ENCODE data around the gene TMEM217.

TMEM217 gene

DNA sequence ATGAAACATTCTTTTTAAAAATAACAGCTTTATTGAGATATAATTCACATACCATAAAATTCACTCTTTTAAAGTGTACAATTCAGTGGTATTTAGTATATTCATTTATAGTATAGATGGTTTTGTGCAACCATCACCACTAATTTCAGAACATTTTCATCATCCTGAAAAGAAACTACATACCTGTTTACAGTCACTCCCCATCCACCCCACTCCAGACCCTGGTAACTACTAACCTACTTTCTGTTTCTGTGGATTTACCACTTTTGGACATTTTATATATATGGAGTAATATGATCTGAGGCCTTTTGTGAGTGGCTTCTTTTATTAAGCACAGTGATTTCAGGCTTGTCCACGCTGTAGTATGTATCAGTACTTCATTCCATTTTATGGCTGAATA lies 2.5 kb upstream of the TMEM217 start:
- TF ChIP-seq, protein P1, sequence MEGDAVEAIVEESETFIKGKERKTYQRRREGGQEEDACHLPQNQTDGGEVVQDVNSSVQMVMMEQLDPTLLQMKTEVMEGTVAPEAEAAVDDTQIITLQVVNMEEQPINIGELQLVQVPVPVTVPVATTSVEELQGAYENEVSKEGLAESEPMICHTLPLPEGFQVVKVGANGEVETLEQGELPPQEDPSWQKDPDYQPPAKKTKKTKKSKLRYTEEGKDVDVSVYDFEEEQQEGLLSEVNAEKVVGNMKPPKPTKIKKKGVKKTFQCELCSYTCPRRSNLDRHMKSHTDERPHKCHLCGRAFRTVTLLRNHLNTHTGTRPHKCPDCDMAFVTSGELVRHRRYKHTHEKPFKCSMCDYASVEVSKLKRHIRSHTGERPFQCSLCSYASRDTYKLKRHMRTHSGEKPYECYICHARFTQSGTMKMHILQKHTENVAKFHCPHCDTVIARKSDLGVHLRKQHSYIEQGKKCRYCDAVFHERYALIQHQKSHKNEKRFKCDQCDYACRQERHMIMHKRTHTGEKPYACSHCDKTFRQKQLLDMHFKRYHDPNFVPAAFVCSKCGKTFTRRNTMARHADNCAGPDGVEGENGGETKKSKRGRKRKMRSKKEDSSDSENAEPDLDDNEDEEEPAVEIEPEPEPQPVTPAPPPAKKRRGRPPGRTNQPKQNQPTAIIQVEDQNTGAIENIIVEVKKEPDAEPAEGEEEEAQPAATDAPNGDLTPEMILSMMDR (IDR thresholded peaks at IDR 0.05; ENCODE audit: low read depth, low read length, missing control alignments): no peak
- no peak for DNase-seq (ENCODE audit: low read depth)
- H3K4me3 ChIP-seq (ENCODE audit: low read depth, low read length): no peak overlapping the region
- in situ Hi-C loops (cut with HindIII; ENCODE audit: low sequenced_read_pairs): no loop called here

DNA sequence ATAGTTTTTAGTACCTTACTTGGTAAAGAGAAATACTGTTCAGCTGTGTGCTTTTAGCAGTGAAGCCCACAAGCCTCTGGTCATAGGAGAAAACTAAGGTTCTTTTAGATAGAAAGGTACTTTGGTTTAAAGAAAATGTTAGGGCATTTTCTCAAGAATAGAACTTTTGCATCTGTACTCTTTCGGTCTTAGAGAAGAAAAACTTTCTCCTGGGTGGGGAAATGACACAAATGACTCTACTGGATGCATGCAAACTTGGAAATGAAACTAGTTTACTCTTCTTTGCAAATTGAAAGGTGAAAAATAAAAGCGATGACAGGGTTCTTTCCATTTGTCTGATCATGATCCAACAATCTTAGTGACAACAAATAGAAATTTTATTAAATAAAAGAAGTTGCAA lies 2.1 kb upstream of the TMEM217 start:
- H3K4me3 ChIP-seq (ENCODE audit: low read depth, low read length): no peak overlapping the region
- in situ Hi-C loops (cut with HindIII; ENCODE audit: low sequenced_read_pairs): no loop called here
- DNase-seq (ENCODE audit: low read depth): no peak
- TF ChIP-seq, protein P1 (IDR thresholded peaks at IDR 0.05; ENCODE audit: low read depth, low read length, missing control alignments): no peak

- TF ChIP-seq, protein P1 (IDR thresholded peaks at IDR 0.05; ENCODE audit: low read depth, low read length, missing control alignments): no peak
- no peak for DNase-seq (ENCODE audit: low read depth)
- in situ Hi-C loops (cut with HindIII; ENCODE audit: low sequenced_read_pairs): no loop called here
- peak overlapping the region; percentile 98 for H3K4me3 ChIP-seq (ENCODE audit: low read depth, low read length)
Measured at GRCh38 chr6:37259191-37259590, 1.2 kb upstream of the TMEM217 start.

- DNase-seq (ENCODE audit: low read depth): no peak
- TF ChIP-seq, protein P1 (IDR thresholded peaks at IDR 0.05; ENCODE audit: low read depth, low read length, missing control alignments): no peak
- peak overlapping the region; percentile 98 for H3K4me3 ChIP-seq (ENCODE audit: low read depth, low read length)
- in situ Hi-C loops (cut with HindIII; ENCODE audit: low sequenced_read_pairs): no loop called here
Measured at GRCh38 chr6:37258405-37259105, 611 bp upstream of the TMEM217 start.

DNA sequence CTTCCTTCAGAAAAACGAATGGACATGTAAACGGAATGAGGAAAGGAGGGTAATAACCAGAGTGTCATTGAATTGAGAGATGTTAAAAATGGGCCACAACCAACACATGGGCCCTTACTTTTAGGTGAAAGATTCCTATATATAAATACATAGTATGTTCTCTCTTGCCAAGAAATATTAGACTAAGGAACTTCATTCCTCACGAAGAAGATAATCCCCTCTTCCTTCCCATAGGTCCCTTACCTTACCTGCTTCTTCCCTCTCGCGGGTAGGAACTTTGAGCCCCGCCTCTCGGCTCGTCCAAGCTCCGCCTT lies 667 bp downstream of the TMEM217 start:
- no peak for DNase-seq (ENCODE audit: low read depth)
- in situ Hi-C loops (cut with HindIII; ENCODE audit: low sequenced_read_pairs): no loop called here
- peak overlapping the region; percentile 98 for H3K4me3 ChIP-seq (ENCODE audit: low read depth, low read length)
- TF ChIP-seq, protein P1 (IDR thresholded peaks at IDR 0.05; ENCODE audit: low read depth, low read length, missing control alignments): no peak

GRCh38 chr6:37256692-37257319 lies 1.1 kb downstream of the TMEM217 start:
- TF ChIP-seq, protein P1 (IDR thresholded peaks at IDR 0.05; ENCODE audit: low read depth, low read length, missing control alignments): no peak
- in situ Hi-C loops (cut with HindIII; ENCODE audit: low sequenced_read_pairs): no loop called here
- no peak for DNase-seq (ENCODE audit: low read depth)
- peak overlapping the region; percentile 98 for H3K4me3 ChIP-seq (ENCODE audit: low read depth, low read length)
